ENCODE results near the gene IRX4.

Gene IRX4

GRCh38 chr5:1835431-1835830 lies 47.3 kb downstream of the IRX4 start:
- DNase-seq: no peak

GRCh38 chr5:1834721-1835429 lies 47.9 kb downstream of the IRX4 start:
- no peak for DNase-seq

- DNase-seq: no peak
Observed at GRCh38 chr5:1834022-1834551, 48.6 kb downstream of the IRX4 start.

- DNase-seq: no peak
Observed at GRCh38 chr5:1833264-1834021, 49.3 kb downstream of the IRX4 start.

- no peak for DNase-seq
Observed at GRCh38 chr5:1832511-1833250, 50.0 kb downstream of the IRX4 start.

- no peak for DNase-seq
Observed at GRCh38 chr5:1831677-1832313, 50.9 kb downstream of the IRX4 start.

GRCh38 chr5:1831257-1831656 lies 51.5 kb downstream of the IRX4 start:
- no peak for DNase-seq

GRCh38 chr5:1830571-1831228 lies 52.0 kb downstream of the IRX4 start:
- no peak for DNase-seq

GRCh38 chr5:1827886-1828397 lies 54.8 kb downstream of the IRX4 start:
- no peak for DNase-seq
